Right renal cortex interstitium (tissue), 3 donors: Measurements from ENCODE around the gene BCL2. TPM values are rescaled to one million over a fixed set of nuclear protein-coding genes. Genes with fewer than 3 reads are reported as not detected.
"Not testable (repeated sequence)": the region's sequence is repeated elsewhere in the genome, so short reads cannot be mapped to it uniquely, and the experiment has no call there.

ENCODE experiments used
- DNase-seq, 3 donors: peaks; one replicate each; pipeline ENCODE4 v3.0.0-alpha.2; 2013; ENCODE audit warnings: low read depth in 3 of 3, low spot score in 2 of 3
- polyA plus RNA-seq, 3 donors: library from polyadenylated mRNA; unstranded; fragments of 120-200 nt; gene quantifications; one replicate each; pipeline ENCODE4 v1.2.1, GENCODE V29; 2013; ENCODE audit not compliant: insufficient read length in 3 of 3

The BCL2 gene
- 10 to 100 TPM; 23.5 to 24.7 (median 23.6) TPM for polyA plus RNA-seq

GRCh38 chr18:63319383-63320122 is at the start of gene BCL2:
Gene BCL2 (minus strand): TSS chr18:63319769.
- DNase-seq, result no peak

GRCh38 chr18:63368611-63369010 is 49.0 kb upstream of the BCL2 start:
- no peak for DNase-seq

- peak; percentile 91 to 96 (median 95) for DNase-seq
Observed at GRCh38 chr18:63367053-63367953, 47.7 kb upstream of the BCL2 start, which contains the start of gene KDSR. Gene KDSR (minus strand): TSS chr18:63367206. CDS start chr18:63367118, 88 bp downstream.

- peak in 1 of 3 donors; percentile 6 for DNase-seq
Observed at GRCh38 chr18:63366213-63367052, 46.9 kb upstream of the BCL2 start.

GRCh38 chr18:63365876-63366212 is 46.3 kb upstream of the BCL2 start:
- DNase-seq, result no peak

- no peak for DNase-seq
Observed at GRCh38 chr18:63363951-63364350, 44.4 kb upstream of the BCL2 start.

GRCh38 chr18:63363420-63363819 is 43.9 kb upstream of the BCL2 start:
- not testable (repeated sequence) for DNase-seq

GRCh38 chr18:63356272-63356896 is 36.8 kb upstream of the BCL2 start:
- no peak for DNase-seq

- DNase-seq, result no peak
Observed at GRCh38 chr18:63350230-63350629, 30.7 kb upstream of the BCL2 start.

GRCh38 chr18:63348508-63349136 is 29.1 kb upstream of the BCL2 start:
- DNase-seq, result no peak

GRCh38 chr18:63346480-63347183 is 27.1 kb upstream of the BCL2 start:
- no peak for DNase-seq

- DNase-seq, result no peak
Observed at GRCh38 chr18:63346031-63346430, 26.5 kb upstream of the BCL2 start.

GRCh38 chr18:63344918-63345317 is 25.3 kb upstream of the BCL2 start:
- DNase-seq, result no peak

GRCh38 chr18:63344263-63344662 is 24.7 kb upstream of the BCL2 start:
- DNase-seq, result no peak

- peak in 1 of 3 donors; percentile 8 for DNase-seq
Observed at GRCh38 chr18:63342206-63342605, 22.6 kb upstream of the BCL2 start.

- no peak for DNase-seq
Observed at GRCh38 chr18:63339920-63340484, 20.4 kb upstream of the BCL2 start.

- no peak for DNase-seq
Observed at GRCh38 chr18:63336366-63337099, 17.0 kb upstream of the BCL2 start.

GRCh38 chr18:63331105-63331504 is 11.5 kb upstream of the BCL2 start:
- no peak for DNase-seq
